ENCODE measurements around the gene PCDH15.

DNA sequence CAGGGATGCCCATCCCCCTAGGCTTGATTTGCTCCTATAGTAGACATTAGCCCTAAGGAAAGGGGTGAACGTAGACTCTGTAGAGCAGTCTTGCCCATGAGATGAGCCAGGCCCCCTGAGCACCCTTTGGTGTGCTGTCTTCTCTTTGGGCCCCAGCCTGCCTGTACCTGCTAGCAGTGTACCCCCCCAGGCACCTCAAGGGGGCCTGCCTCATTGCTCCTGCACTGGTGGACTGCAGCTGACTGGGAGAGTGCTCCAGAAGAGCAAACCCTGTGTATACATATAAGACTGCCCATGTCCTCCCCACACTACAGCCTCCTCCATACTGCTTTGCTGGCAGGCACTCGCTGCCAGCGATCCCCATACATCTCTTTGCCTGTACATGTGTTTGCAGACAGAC is 206.7 kb downstream of the PCDH15 start:
- no peak for TF ChIP-seq ZNF121 (CRISPR knock-in tag; IDR thresholded peaks at IDR 0.05)
- TF ChIP-seq, protein P1, sequence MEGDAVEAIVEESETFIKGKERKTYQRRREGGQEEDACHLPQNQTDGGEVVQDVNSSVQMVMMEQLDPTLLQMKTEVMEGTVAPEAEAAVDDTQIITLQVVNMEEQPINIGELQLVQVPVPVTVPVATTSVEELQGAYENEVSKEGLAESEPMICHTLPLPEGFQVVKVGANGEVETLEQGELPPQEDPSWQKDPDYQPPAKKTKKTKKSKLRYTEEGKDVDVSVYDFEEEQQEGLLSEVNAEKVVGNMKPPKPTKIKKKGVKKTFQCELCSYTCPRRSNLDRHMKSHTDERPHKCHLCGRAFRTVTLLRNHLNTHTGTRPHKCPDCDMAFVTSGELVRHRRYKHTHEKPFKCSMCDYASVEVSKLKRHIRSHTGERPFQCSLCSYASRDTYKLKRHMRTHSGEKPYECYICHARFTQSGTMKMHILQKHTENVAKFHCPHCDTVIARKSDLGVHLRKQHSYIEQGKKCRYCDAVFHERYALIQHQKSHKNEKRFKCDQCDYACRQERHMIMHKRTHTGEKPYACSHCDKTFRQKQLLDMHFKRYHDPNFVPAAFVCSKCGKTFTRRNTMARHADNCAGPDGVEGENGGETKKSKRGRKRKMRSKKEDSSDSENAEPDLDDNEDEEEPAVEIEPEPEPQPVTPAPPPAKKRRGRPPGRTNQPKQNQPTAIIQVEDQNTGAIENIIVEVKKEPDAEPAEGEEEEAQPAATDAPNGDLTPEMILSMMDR (IDR thresholded peaks at IDR 0.05), result no peak
- no peak for TF ChIP-seq ARID4B (CRISPR knock-in tag; IDR thresholded peaks at IDR 0.05; ENCODE audit: borderline replicate concordance)
- TF ChIP-seq ZNF138 (CRISPR knock-in tag; conservative IDR thresholded peaks at IDR 0.05), result no peak
- no peak for TF ChIP-seq MLX (CRISPR knock-in tag; IDR thresholded peaks at IDR 0.05)
- TF ChIP-seq ZNF263 (CRISPR knock-in tag; IDR thresholded peaks at IDR 0.05; ENCODE audit: low read depth), result no peak

Data from WTC11 (cell line).